GM19468 (cell line): ENCODE measurements around the gene RBPJ.
"Not testable (repeated sequence)": the region's sequence is repeated elsewhere in the genome, so short reads cannot be mapped to it uniquely, and the experiment has no call there.

Experiments
- ATAC-seq: cut with Tn5 transposase; IDR thresholded peaks from one replicate; pipeline ENCODE4 v1.9.1; 2021; ENCODE audit warnings: mild to moderate bottlenecking, moderate library complexity, moderate number of reproducible peaks; ENCODE audit not compliant: unreplicated experiment; ENCODE audit errors: extremely low read depth

Gene RBPJ

DNA sequence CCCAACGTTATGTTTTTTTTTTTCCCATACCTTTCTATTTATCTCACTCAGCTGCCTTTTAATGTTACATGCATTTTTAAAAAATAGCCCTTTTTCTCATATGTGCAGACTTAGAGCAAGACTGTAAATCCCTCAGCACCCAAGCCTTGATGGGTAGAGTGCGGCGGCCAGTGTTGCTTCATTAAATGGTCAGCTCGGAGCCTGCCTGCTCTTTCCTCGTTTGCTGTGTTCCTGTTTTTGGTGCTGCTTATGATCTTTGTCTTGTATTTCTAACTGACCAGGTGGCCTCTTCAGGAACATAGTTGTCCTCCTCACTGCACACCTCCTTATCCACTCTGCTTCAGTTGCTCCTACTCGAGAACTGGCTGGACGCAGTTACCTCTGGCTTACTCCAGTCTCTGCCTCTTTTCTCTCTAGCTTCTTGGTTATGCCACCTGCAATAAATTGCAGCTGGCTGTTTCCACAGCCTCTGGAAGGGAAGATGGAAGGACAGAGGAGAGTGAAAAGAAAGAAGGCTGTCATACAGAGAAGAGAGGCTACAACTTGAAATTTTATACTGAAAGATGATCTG, 10.7 kb downstream of the RBPJ start:
- ATAC-seq: no peak

DNA sequence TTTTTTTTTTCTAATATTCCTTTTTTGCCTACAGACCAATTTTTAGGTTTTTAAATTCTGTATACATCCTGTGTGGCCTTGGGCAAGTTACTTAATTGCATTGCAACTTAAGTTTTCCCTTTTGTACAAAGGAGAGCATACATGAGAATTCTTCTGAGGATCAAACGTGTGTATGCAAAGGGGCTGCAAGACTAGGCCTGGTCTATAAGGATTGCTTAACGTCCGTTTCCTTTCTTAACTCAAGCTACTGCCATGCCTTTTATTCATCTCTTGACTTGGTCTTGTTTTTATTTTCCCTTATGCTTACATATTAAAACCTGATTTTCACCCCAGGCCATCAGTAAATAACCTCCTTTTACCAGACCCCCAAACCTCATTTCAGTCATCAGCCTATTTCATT, 13.6 kb downstream of the RBPJ start:
- no peak for ATAC-seq

DNA sequence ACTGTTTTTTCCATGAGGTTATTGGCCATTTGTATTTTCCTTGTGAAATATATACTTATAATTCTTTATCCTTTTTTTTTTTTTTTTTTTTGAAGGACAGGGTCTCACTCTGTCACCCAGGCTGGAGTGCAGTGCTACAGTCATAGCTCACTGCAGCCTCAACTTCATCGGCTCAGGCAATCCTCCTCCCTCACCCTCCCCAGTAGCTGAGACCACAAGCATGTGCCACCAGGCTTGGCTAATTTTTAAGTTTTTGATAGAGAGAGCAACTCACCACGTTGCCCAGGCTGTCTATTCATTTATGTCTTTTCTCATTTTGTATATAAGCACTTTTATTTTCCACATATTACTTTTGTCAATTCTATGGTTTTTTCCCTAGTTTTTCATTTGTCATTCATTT, 16.8 kb downstream of the RBPJ start:
- no peak for ATAC-seq

DNA sequence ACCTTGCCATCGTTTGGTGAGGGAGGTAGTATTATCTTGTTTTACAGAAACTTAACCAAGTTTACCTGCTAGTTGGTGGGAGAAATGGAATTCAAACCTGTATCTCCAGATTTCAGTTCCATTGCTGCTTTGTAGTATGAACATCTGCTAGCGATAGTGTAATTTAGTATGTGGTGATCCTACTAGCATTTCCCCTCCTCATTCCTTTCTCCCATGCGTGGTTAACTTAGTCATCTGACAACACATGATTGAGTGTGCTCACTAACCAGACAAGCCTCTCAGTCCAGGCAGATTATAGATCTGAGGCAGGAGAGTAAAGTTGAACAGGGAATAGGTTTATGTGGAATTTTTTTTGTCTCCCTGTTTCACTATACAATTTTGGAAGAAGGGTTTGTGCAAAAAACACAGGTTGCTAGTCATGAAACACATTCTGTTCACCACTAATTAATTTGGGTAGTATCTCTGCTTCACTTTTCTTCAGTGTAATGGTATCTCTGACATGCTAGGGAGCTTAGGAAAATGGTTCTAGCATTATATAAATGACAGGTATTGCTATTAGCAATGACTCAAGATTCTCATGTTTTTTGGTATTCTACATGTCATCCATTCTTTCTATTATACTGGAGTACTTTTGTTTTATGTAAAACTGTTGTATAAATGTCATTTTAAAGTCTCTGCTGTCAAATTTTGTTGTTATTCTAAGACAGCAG, 21.7 kb downstream of the RBPJ start:
- ATAC-seq: no peak

DNA sequence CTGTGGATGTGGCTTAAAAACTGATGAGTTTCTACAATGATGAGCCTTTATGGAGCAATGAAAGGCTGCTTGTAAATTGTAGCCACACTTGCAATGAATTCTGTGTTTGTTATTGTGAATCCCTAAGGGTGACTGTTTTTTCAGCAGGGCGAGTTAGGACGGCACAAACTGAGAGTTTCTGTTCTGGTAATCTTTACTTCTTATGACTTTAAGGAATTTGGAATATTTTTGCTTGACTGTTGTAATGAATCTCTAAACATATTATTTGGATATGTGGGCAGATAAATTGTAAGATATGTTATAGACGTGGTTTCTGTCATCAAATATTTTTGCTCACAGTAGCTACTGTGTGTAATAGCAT, 22.2 kb downstream of the RBPJ start:
- ATAC-seq: no peak

DNA sequence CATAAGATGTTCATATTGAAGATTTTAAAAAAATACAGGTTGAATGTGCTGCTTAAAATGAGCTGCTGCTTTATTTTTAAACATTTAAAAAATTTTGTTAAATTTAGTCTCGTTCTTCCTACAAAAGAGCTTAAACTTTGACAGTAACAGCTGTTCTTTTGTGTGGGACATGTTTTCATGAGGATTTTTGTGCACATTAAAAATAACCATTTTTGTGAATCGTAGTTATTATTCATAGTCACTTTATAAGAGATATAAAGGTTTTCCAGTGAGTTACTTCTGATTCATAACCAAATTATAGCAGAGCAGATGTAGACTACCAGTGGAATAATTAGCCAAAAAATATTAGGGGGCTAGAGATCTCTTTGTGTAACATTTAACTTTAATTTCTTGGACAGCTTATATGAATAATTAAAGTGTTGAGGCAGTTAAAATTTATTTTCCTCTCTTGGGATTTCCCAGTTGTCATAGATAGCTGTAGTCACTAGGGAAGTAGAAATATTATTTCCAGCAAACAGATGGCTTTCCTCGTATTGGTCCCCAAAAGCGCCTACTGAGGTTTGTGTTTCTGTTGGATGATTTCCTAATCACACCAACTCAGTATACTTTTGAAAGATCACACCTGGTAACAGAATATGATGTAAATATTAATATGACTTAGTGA, 24.2 kb downstream of the RBPJ start:
- no peak for ATAC-seq

DNA sequence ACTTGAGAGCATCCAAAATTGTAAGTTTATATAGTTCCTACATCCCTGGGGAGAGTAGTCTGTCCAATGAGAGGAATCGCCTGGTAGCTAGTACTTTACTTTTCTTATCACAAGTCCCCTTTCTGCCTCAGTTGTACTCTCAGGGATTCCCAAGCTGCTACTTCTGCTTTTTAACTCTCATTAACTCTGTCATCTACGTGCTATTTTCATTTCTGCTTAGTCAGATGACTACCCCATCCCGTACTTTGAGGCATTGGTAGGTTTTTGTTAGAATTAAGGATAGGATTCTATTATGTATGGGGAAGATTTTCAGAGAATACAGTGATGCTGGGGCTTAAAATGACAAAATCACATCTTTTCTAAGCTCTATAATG, 24.7 kb downstream of the RBPJ start:
- no peak for ATAC-seq

DNA sequence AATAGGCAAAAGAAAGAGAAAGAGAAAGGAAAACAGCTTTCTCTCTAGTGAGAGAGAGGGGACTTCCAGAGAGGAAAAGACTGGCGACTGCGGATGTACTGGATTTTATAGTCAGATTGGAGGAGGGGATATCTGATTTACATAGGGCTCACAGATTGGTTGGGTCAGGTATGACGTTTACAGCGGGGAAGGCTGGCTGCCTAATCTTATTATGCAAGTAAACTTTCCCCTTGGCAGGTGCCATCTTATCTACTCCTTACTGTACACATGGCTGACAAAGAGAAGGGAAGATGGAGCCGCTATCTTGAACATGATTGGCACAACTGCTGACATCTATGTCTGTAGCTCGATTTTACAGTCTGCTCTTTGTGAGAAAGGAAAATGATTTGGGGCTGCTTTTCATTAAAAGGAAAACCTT, 25.4 kb downstream of the RBPJ start:
- no peak for ATAC-seq

DNA sequence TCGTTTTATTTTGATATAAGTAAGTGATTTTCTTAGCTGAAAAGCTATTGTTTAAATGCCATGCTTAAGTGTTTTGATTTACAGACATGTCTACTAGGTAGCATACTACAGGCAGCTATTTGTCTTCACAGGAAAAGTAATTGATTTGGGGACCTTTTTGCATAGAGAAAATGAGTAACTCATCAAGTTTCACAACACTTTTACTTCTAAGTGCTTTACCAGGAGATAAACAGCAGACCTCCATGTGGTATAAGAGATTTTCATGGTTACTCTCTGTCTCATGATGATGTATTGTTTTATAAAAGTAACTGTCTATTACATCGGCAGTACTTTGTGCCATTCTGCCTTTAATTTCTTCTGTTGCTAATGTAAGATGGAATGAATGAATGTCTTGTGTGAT, 28.7 kb downstream of the RBPJ start:
- no peak for ATAC-seq

DNA sequence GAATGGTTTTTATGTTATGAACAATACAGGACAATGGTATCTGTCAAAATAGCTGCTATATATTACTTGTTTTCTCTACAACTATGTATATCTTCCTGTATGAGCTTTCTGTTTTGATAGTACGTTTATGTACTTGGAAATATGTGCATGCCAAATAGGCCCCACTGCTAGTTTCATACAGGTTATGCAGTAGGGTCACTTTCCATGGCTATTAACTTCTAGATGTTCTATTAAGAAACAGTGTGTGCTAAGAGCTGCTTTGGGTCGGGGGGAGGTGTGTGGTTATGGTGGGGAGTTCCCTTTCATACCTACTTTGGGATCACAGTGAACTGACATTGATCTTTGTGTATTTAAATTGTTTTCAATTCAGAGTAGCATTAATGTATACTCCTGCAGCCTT, 30.9 kb downstream of the RBPJ start:
- peak; percentile 40 for ATAC-seq

DNA sequence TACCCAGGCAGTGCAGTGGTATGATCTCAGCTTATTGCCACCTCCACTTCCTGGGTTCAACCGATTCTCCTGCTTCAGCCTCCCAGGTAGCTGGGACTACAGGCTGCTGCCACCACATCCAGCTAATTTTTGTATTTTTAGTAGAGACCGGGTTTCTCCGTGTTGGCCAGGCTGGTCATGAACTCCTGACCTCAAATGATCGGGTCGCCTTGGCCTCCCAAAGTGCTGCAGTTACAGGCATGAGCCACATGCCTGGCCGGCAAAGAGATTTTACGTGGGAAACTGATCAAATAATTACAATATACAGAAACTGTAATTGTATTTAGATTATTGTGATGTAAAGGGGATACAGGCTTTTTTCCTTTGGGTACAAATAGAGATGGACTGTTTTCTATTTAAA, 33.7 kb downstream of the RBPJ start:
- no peak for ATAC-seq

DNA sequence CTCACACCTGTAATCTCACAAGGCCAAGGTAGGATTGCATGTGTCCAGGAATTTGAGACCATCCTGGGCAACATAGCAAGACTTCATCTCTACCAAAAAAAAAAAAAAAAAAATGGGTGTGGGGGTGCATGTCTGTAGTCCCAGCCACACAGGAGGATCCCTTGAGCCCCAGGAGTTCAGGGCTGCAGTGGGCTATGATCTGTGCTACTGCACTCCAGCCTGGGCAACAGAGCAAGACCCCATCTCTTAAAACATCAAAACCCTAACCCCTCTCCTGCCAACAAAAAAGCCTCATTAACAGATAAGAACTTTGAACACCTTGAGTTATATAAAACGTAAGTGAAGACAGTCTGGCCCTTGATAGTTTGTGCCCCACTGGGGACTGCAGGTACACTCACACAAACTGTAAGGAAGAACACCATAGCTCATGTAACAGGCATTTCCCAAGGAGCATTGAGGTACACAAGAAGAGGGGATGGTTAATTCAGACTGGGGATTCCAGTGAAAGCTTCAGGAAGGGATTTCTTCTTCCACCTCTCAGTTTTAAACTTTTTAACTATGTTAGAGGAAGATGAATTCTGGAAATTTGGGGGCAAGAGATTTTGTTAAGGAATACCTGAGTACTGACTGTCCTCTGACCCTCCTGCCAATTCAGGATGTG, 34.7 kb downstream of the RBPJ start:
- ATAC-seq: no peak

DNA sequence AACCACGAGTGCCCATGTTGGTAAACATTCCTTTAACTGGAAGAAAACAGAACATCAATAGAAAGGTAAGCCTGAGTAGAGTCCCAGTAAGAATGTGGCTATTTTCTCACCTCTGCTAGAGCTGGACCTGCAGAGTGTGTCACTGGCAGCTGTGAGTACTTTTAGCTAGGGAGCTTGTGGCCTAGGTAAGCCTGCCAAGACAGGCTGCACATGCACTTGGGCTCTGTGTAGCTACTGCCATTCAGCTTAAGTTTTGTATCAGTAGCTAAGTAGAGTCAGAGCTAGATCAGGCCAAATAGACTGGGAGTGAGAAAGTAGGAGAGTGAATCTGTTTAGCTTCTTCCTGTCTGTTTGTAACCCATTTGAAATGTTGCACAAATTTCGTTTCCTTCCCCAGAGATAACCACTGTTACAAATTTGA, 35.3 kb downstream of the RBPJ start:
- ATAC-seq: no peak

DNA sequence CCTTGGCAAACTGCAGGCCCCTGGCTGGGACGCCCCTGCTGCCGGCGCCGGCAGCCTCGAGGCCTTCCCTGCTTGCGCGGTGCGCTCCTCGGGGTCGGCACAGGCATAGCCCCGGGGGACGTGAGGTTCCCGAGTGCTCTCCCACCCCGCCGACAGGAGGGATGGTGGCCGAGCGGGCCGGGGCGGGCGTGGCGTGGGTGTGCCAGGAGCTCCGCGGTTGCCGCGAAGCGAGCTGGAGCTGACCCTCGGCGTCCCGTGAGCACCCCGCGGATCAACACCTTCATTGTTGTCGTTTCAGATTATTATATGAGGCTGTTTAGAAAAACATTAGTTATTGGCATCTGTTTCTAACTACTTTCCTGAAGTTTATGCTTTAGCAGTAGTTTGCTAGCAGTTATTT, 38.7 kb downstream of the RBPJ start:
- not testable (repeated sequence) for ATAC-seq

DNA sequence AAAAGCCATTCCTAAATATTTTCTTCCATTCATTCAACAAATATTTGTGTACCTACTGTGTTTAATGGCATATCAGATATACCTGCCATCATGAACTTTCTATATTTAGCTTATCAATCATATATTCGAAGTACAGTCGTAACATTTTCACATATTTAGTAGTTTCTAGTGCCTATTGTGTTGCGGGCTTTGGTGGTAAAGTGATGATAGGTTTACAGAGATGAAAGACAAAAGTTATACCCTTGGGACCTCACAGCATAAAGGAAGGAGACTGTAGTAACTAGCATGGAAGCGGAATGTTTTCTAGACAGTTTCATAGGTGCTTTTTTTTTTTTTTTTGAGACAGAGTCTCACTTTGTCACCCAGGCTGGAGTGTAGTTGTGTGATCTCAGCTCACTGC, 39.5 kb downstream of the RBPJ start:
- no peak for ATAC-seq

DNA sequence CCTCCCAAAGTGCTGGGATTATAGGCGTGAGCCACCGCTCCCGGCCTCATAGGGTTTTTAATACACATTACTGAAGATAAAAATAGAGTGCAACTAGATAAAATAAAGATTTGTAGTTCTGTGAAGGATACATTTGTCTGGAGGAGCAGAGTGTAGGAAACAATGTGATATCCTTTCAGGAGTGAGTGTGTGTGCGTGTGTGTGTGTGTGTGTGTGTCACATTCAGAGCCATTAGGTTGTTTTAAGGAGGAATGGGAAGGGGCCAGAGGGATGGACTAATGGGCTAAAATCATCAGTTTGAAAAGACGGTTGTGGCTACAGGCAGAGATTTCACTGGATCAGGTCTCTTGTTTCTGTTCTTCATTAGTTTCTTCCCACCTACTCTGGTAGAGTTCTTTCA, 40.0 kb downstream of the RBPJ start:
- no peak for ATAC-seq

DNA sequence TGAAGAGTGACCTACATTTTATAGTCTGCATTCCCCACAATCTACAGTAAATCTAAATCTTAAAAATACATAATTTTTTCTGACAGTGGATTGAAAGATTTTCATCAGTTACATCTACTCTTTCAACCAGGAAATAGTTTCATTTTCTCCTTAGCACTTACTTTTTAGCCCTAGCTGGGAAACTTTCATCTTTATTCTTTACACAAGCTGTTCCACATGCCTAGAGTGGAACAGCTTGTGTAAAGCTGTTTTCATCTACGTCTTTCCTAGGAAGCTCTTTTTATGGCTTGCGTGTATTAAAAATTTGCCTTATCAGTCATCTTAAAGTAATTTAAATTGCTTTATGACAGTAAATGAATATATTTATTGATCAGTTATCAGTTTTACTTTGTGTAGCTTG, 40.5 kb downstream of the RBPJ start:
- ATAC-seq: no peak

DNA sequence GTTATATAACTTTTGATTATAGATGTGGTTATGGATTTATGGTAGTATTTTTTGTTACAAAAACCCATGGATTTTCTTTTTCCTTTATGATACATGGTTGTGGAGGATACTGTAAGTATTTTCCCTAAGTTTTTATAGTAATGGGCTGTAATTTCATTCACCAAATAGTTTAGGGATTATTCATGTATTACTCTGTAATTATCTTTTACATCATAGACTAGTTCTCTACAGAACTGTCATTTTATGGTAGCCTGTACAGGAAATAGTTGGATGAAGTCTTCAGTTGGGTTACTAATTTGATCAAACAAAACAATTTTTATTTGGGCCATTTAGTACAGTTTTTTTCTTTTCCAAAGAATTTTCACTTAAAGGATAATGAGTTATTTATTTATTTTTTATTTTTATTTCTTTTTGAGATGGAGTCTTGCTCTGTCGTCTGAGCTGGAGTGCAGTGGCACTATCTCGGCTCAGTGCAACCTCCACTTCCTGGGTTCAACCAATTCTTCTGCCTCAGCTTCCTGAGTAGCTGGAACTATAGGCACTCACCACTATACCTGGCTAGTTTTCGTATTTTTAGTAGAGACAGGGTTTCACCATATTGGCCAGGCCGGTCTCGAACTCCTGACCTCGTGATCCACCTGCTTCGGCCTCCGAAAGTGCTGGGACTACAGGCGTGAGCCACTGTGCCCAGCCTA, 42.1 kb downstream of the RBPJ start:
- ATAC-seq: no peak

DNA sequence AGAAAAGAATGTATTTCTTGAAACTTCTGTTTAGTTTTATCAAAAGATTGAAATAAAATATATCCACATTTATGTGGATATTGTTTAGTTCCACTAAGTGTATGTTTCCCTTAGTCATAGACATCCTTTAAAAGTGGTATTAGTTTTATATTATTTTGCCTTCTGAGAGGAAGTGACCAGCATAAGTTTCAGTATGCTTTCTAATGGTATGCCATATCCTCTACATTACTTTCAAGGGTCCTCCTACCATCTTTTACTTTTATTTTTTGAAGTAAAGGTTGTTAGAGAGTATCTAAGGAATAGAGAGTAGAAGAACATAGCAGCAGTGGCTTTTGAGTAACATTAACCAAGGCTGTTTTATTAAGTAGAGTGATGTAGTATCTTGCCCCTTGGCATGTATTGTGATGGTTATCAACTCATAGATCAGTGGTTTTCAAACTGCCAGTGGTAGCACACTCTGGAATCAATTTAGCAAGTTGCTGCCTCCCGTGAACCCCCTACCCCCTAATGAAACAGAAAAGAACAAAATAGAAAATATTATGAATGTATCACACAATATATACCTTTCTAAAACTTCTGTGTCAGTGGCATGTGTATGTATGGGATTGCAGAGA, 44.8 kb downstream of the RBPJ start:
- ATAC-seq: no peak

DNA sequence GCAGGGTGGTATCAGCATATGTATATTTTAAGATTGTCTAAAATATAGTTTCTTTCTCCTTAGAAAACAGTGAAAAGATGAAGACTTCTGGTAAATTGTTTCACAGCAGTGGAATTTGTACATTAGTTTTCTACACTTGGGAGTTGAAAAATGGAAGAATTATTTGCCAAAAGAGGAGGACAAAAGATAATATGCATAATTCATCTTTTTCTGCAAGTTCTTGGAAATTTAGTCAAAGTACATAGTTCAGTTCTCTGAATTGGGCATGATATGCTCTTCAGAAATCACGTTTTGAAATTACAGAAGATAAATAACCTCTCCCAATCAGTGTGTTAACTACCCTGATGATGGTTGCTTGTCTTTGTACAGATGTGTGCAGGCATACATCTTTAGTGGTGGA, 47.0 kb downstream of the RBPJ start:
- no peak for ATAC-seq
